Measurements from ENCODE around the gene WNT5B. TPM values are rescaled to one million over a fixed set of nuclear protein-coding genes. Genes with fewer than 3 reads are reported as not detected.

The WNT5B gene
- polyA plus RNA-seq, 1 donor, result 8.5 TPM

DNA sequence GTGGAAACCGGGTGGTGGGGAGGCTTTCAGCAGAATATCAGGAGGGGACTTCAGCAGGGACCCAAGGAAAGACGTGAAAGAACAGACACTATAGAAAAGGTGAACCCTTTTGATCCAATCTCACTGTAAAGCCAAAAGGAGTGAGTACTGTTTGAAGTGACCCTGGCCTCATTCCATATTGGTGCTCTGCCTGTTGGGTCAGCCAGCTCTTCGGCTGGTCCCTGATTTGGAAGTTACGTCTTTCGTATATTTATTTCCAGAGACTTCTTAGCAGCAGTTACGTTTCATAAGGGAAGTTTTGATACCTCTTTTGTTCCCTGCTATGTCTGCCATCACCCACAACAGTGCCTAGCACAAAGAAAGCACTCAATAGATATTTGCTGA lies 21.9 kb downstream of the WNT5B start:
- H3K4me3 ChIP-seq (ENCODE audit: low read length), result no peak overlapping the region
- H3K4me1 ChIP-seq (ENCODE audit: control insufficient read depth, insufficient read depth, low read length), result no peaks in the 10 kb centered on the region
- no peaks in the 10 kb centered on the region for H3K9me3 ChIP-seq (ENCODE audit: control insufficient read depth, low read depth, low read length)
- no peaks in the 10 kb centered on the region for H3K27me3 ChIP-seq (ENCODE audit: control insufficient read depth, insufficient read depth, low read length)
- peaks cover 10% of the 10 kb centered on the region for H3K36me3 ChIP-seq (ENCODE audit: control insufficient read depth, insufficient read depth, low read length)
- DNase-seq, result no peak
- 80% methylated on average over 1 of the region's 6 CpGs for WGBS (ENCODE audit: insufficient coverage, low lambda C conversion rate)
- H3K27ac ChIP-seq (ENCODE audit: low read length), result peak overlapping the region; percentile 17

DNA sequence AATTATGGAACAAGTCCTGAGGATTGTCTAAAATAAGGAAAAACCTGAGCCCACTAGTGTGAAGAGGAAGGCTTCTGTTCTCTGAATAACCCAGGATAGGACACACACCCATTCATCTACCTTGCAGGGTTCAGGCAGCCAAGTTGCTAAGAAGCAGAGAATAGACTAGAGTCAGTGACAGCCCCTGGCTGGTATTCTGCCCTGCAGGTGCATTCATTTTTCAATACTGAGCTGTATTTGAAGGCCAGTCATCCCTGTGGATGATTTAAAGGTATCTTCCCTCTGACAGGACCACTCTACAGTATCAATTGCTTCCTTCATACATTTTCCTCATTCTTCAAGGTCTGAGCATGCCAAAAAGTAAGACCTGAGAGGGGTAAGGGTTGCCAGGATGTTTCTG lies 22.9 kb downstream of the WNT5B start:
- Histone ChIP-seq H3K36me3 (ENCODE audit: control insufficient read depth, insufficient read depth, low read length) (peaks cover 4% of the 10 kb centered on the region), H3K27me3 (ENCODE audit: control insufficient read depth, insufficient read depth, low read length) (no peaks in the 10 kb centered on the region), H3K4me1 (ENCODE audit: control insufficient read depth, insufficient read depth, low read length) (no peaks in the 10 kb centered on the region), H3K9me3 (ENCODE audit: control insufficient read depth, low read depth, low read length) (no peaks in the 10 kb centered on the region), H3K4me3 (ENCODE audit: low read length) (no peak overlapping the region), H3K27ac (ENCODE audit: low read length) (no peak overlapping the region)
- DNase-seq, result no peak

DNA sequence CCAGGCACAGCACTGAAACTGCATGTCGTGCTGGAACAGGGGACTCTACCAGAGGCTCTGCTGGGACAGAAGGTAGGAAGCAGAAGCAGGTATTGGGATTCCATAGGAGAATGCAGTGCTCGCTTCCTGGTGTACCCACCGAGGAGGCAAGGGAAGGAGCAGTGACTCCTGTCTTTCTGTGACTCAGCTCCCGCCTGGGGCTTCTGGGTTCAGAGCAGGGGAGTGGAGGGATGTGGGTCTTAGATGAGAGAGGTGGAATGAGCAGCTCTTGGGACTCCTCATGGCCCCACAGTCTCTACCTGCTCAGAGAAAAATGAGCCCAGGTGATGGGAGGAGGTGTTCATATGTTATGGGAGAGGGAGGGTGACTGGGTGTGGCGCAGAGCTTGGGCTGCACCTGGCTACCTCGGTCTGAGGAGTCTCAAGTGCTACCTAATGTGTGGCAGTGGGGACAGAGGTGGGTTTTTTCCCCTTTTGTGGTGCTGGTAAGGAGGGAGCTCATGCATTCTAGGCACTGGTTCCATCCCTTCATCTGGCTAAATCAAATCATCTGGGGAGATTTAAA lies 26.3 kb downstream of the WNT5B start:
- WGBS (ENCODE audit: insufficient coverage, low lambda C conversion rate), result no CpG with 5 or more reads among the region's 6 CpGs
- no peak for DNase-seq
- Histone ChIP-seq H3K36me3 (ENCODE audit: control insufficient read depth, insufficient read depth, low read length) (no peaks in the 10 kb centered on the region), H3K4me3 (ENCODE audit: low read length) (no peak overlapping the region), H3K4me1 (ENCODE audit: control insufficient read depth, insufficient read depth, low read length) (peaks cover 6% of the 10 kb centered on the region), H3K27me3 (ENCODE audit: control insufficient read depth, insufficient read depth, low read length) (no peaks in the 10 kb centered on the region), H3K27ac (ENCODE audit: low read length) (no peak overlapping the region), H3K9me3 (ENCODE audit: control insufficient read depth, low read depth, low read length) (no peaks in the 10 kb centered on the region)

DNA sequence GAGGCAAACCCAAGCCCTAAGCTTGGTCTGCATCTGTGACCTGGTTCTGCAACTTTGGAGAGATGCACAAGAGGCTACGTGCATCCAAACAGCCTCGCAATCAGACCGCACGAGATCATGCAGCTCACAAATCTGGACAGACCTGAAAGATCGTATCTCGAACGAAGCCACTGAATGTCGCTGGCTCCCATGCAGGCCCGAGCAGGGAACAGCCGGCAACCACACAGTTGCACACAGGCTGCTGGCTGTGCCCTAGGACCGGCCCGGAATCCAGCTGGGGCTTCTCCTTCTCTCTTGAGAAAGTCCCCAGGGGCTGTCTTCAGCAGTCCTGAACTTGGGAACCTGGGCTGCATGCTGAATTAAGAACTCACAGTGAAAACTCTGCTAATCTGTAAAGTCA lies 27.9 kb downstream of the WNT5B start:
- H3K4me3 ChIP-seq (ENCODE audit: low read length), result no peak overlapping the region
- H3K27me3 ChIP-seq (ENCODE audit: control insufficient read depth, insufficient read depth, low read length), result no peaks in the 10 kb centered on the region
- whole genome bisulfite sequencing (ENCODE audit: insufficient coverage, low lambda C conversion rate), result no CpG with 5 or more reads among the region's 12 CpGs
- DNase-seq, result no peak
- no peaks in the 10 kb centered on the region for H3K9me3 ChIP-seq (ENCODE audit: control insufficient read depth, low read depth, low read length)
- H3K36me3 ChIP-seq (ENCODE audit: control insufficient read depth, insufficient read depth, low read length), result no peaks in the 10 kb centered on the region
- peaks cover 15% of the 10 kb centered on the region for H3K4me1 ChIP-seq (ENCODE audit: control insufficient read depth, insufficient read depth, low read length)
- no peak overlapping the region for H3K27ac ChIP-seq (ENCODE audit: low read length)

DNA sequence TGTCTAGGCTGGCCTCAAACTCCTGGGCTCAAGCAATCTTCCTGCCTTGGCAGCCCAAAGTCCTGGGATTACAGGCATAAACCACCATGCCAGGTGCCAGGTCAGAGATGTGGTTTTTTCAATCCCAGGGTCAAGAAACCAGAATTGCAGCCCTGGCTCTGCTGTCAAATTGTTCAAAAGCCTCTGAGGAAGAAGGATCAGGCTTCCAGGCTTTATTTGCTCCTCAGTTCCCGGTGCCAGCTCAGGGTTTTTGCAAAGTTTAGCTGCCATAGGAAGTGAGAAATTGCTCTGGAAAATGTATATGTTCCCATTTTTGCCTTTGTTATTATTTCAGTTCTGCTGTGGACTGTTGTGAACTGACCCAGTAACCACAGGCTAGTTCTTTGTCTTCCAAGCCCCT lies 28.7 kb downstream of the WNT5B start:
- peaks cover under 1% of the 10 kb centered on the region for H3K9me3 ChIP-seq (ENCODE audit: control insufficient read depth, low read depth, low read length)
- no peak overlapping the region for H3K27ac ChIP-seq (ENCODE audit: low read length)
- H3K36me3 ChIP-seq (ENCODE audit: control insufficient read depth, insufficient read depth, low read length), result no peaks in the 10 kb centered on the region
- no peaks in the 10 kb centered on the region for H3K27me3 ChIP-seq (ENCODE audit: control insufficient read depth, insufficient read depth, low read length)
- no CpG with 5 or more reads among the region's 1 CpG for WGBS (ENCODE audit: insufficient coverage, low lambda C conversion rate)
- DNase-seq, result no peak
- H3K4me3 ChIP-seq (ENCODE audit: low read length), result no peak overlapping the region
- H3K4me1 ChIP-seq (ENCODE audit: control insufficient read depth, insufficient read depth, low read length), result peaks cover 15% of the 10 kb centered on the region

DNA sequence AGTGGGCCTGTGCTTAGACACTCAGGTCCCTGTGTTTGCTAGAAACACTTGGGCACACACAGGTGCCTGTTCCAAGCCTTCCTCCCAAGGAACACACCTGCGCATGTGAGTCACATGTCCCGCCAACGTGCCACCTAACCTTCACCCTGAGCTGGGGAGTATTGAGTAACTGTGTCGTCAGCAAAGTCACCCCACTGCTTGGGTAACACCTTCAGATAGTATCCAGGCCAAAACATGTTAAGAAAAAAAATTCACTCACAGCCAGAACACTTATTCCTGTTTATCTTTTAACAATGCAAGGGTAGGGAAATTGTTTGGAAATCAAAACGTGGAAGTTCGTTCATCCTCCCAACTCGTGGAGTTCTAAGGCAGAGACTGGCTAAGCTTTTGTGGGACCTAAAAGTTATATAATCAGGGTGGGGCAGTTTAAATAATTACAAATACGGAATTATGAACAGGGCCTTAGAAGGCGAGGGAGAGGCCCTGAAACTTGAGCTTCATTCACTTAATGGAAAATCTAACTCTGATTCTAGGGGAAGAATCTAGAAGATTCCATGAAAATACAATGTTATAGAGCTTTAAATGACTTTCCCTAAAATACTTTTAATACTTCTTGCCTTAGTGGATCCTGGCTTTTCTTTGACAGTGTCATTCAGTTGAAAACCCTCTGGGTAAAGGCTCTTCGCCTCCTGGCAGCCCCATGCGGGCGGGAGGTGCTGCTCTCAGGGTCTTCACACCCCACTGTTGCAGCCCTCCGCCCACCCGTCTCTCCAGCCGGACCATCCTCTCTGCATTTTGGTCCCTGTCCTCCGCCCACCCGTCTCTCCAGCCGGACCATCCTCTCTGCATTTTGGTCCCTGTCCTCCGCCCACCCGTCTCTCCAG lies 31.5 kb downstream of the WNT5B start:
- H3K36me3 ChIP-seq (ENCODE audit: control insufficient read depth, insufficient read depth, low read length), result no peaks in the 10 kb centered on the region
- H3K4me1 ChIP-seq (ENCODE audit: control insufficient read depth, insufficient read depth, low read length), result peaks cover 20% of the 10 kb centered on the region
- H3K4me3 ChIP-seq (ENCODE audit: low read length), result no peak overlapping the region
- WGBS (ENCODE audit: insufficient coverage, low lambda C conversion rate), result no CpG with 5 or more reads among the region's 20 CpGs
- peak overlapping the region; percentile 91 for H3K27ac ChIP-seq (ENCODE audit: low read length)
- H3K27me3 ChIP-seq (ENCODE audit: control insufficient read depth, insufficient read depth, low read length), result no peaks in the 10 kb centered on the region
- H3K9me3 ChIP-seq (ENCODE audit: control insufficient read depth, low read depth, low read length), result peaks cover 3% of the 10 kb centered on the region
- DNase-seq, result peak; percentile 97 to 99

DNA sequence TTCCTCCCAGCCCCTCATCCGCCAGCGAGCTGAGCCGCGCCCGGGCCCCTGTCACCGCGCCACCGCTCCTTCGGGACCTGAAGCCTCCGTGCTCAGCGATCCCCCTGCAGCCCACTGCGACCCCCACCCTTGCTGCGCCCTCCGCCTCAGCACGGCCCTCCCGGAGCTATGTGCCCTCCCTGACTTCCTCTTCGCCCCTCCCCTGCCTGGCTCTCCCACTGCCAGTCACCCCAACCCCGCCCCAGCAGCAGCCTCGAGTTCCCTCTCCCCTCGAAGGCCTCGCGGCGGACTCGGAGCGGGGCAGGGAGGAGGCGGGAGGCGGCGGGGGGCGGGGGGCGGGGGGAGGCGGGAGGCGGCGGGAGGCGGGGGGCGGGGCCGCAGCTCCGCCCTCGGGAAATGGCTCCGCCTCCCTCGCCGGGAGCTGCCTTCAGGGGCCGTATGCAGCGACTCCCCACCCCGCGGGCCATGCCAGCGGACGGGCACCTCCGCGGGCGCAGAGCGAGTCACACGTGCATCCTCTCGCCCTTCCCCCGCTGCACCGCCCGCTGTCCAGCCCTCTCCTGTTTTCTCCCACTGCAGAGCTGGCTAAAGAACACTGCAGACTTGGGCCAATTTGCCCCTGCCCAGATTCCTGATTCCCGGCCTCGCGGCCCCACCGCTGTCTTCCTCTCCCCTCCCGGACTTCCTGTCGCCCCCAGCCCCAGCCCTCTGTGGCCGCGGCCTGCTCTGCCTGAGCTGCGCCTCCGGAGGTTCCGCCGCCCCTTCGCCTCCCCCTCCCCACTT lies 32.7 kb downstream of the WNT5B start:
- Histone ChIP-seq H3K4me3 (ENCODE audit: low read length) (peak overlapping the region; percentile 51), H3K4me1 (ENCODE audit: control insufficient read depth, insufficient read depth, low read length) (peaks cover 30% of the 10 kb centered on the region), H3K9me3 (ENCODE audit: control insufficient read depth, low read depth, low read length) (peaks cover 3% of the 10 kb centered on the region), H3K27ac (ENCODE audit: low read length) (peak overlapping the region; percentile 98), H3K27me3 (ENCODE audit: control insufficient read depth, insufficient read depth, low read length) (no peaks in the 10 kb centered on the region), H3K36me3 (ENCODE audit: control insufficient read depth, insufficient read depth, low read length) (no peaks in the 10 kb centered on the region)
- DNase-seq, result peak; percentile 97 to 98
- WGBS (ENCODE audit: insufficient coverage, low lambda C conversion rate), result no CpG with 5 or more reads among the region's 69 CpGs

DNA sequence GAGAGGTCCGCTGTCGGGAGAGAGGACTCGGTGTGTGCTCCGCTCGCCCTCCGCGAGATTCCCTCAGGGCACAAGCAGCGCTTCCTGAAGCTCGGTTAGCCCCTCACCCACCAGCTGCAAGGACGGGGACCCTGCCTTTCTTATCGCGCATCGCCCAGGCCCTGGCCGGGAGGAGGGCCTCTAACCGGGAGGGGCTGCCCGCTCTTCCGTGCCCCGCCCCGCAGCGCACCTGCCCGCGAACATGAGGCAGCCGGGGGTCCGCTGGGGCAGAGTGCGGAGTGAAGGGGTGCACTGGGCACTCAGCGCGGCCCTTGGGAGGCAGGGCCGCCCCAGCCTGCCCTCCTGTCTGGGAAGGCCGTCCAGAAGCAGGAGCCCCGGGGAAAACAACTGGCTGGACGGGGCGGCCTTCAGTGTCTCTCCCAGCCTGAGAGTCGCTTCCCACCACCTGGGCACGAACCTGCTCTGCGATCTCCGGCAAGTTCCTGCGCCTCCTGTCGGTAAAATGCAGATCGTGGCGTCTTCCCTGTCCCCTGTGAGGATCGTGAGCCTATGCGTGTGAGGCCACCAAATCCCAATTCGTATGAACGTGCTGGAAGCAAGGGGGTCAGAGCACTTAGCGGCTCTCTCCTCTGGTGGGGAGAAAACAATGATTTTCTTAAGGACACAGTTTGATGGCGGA lies 33.9 kb downstream of the WNT5B start:
- DNase-seq, result peak; percentile 82 to 92
- H3K27ac ChIP-seq (ENCODE audit: low read length), result peak overlapping the region; percentile 93
- H3K9me3 ChIP-seq (ENCODE audit: control insufficient read depth, low read depth, low read length), result peaks cover 3% of the 10 kb centered on the region
- peak overlapping the region; percentile 46 for H3K4me3 ChIP-seq (ENCODE audit: low read length)
- H3K4me1 ChIP-seq (ENCODE audit: control insufficient read depth, insufficient read depth, low read length), result peaks cover 37% of the 10 kb centered on the region
- no peaks in the 10 kb centered on the region for H3K27me3 ChIP-seq (ENCODE audit: control insufficient read depth, insufficient read depth, low read length)
- no CpG with 5 or more reads among the region's 46 CpGs for WGBS (ENCODE audit: insufficient coverage, low lambda C conversion rate)
- no peaks in the 10 kb centered on the region for H3K36me3 ChIP-seq (ENCODE audit: control insufficient read depth, insufficient read depth, low read length)

DNA sequence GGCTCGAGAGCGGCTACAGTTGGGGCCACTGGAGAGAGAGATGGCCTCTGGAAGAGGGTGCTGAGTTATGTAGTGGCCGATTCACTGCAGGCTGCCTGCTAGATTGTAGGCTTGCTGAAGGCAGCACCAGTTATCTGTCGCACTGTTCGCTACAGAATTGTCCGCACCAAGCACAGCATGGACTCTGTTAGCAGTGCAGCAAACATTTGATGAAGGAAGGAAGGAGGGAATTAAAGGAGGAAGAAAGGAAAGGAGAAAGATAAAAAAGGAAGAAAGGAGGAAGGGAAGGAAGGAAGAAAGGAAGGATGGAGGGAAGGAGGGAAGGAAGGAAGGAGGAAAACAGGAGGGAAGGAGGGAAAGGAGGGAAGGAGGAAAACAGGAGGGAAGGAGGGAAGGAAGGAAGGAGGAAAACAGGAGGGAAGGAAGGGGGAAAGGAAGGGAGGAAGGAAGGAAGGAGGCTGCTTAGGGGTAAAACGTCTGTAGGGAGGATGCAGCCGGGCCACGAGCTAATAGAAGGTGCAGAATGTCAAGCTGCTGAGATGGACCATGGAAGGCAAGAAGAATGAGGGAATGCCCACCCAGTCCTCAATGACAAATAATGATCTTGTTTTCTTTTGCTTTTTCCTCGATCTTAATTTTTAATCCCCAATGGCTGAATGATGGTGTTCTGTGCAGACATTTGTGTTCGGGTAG lies 34.6 kb downstream of the WNT5B start:
- DNase-seq, result no peak
- H3K36me3 ChIP-seq (ENCODE audit: control insufficient read depth, insufficient read depth, low read length), result no peaks in the 10 kb centered on the region
- WGBS (ENCODE audit: insufficient coverage, low lambda C conversion rate), result 92% methylated on average over 4 of the region's 11 CpGs
- H3K27me3 ChIP-seq (ENCODE audit: control insufficient read depth, insufficient read depth, low read length), result no peaks in the 10 kb centered on the region
- peaks cover 3% of the 10 kb centered on the region for H3K9me3 ChIP-seq (ENCODE audit: control insufficient read depth, low read depth, low read length)
- no peak overlapping the region for H3K4me3 ChIP-seq (ENCODE audit: low read length)
- H3K27ac ChIP-seq (ENCODE audit: low read length), result peak overlapping the region; percentile 93
- peaks cover 41% of the 10 kb centered on the region for H3K4me1 ChIP-seq (ENCODE audit: control insufficient read depth, insufficient read depth, low read length)

DNA sequence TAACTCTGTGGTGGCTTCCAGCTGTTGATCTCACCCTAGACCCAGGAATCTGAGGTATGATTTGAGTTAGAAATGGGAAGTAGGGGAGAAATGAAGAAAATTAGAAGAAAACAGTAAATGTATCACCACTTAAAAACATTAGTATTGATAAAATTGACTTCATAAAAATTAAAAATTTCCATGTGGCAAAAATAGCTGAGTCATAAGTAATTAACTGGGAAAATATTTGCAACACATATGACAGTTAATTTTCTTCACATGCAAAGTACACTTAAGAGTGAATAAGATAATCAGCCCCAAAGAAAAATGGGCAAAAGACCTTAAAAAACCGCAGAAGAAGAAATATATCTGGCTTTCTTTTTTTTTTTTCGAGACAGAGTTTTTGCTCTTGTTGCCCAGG lies 36.3 kb downstream of the WNT5B start:
- peaks cover 3% of the 10 kb centered on the region for H3K9me3 ChIP-seq (ENCODE audit: control insufficient read depth, low read depth, low read length)
- H3K27me3 ChIP-seq (ENCODE audit: control insufficient read depth, insufficient read depth, low read length), result no peaks in the 10 kb centered on the region
- peaks cover 53% of the 10 kb centered on the region for H3K4me1 ChIP-seq (ENCODE audit: control insufficient read depth, insufficient read depth, low read length)
- H3K36me3 ChIP-seq (ENCODE audit: control insufficient read depth, insufficient read depth, low read length), result no peaks in the 10 kb centered on the region
- H3K27ac ChIP-seq (ENCODE audit: low read length), result peak overlapping the region; percentile 29
- WGBS (ENCODE audit: insufficient coverage, low lambda C conversion rate), result no CpG with 5 or more reads among the region's 2 CpGs
- no peak for DNase-seq
- no peak overlapping the region for H3K4me3 ChIP-seq (ENCODE audit: low read length)
